Karpas-422 (cell line): ENCODE data around the gene CELF4. TPM values are rescaled to one million over a fixed set of nuclear protein-coding genes. Genes with fewer than 3 reads are reported as not detected.

ENCODE experiments used
- DNase-seq: peaks from one replicate; pipeline ENCODE4 v3.0.0-alpha.2; 2015
- H2AFZ ChIP-seq: fragments of 200-600 bp; sonication (generic); 2 replicates; pipeline ENCODE4 v1.6.1; 2014; ENCODE audit warnings: antibody characterized with exemption, low read length, mixed read lengths
- H3K27ac ChIP-seq: fragments of 200-600 bp; sonication (generic); 2 replicates; pipeline ENCODE4 v1.5.1; 2014; ENCODE audit warnings: mild to moderate bottlenecking, low read length, moderate library complexity
- H3K27me3 ChIP-seq: fragments of 200-600 bp; sonication (generic); 2 replicates; pipeline ENCODE4 v1.6.1; 2014; ENCODE audit warnings: low read length, mixed read lengths
- H3K36me3 ChIP-seq: fragments of 200-600 bp; sonication (generic); 2 replicates; pipeline ENCODE4 v1.6.1; 2014; ENCODE audit warnings: low read length, mixed read lengths; ENCODE audit not compliant: insufficient read depth
- H3K4me1 ChIP-seq: fragments of 200-600 bp; sonication (generic); 2 replicates; pipeline ENCODE4 v1.6.1; 2014; ENCODE audit warnings: mild to moderate bottlenecking, low read length, mixed read lengths
- H3K4me2 ChIP-seq: fragments of 200-600 bp; sonication (generic); 2 replicates; pipeline ENCODE4 v1.6.1; 2014; ENCODE audit warnings: low read length, low read depth, mild to moderate bottlenecking; ENCODE audit not compliant: poor library complexity, severe bottlenecking
- H3K4me3 ChIP-seq: fragments of 200-600 bp; sonication (generic); 2 replicates; pipeline ENCODE4 v1.5.1; 2014; ENCODE audit warnings: mild to moderate bottlenecking, antibody characterized with exemption, low read length, mixed read lengths
- H3K79me2 ChIP-seq: fragments of 200-600 bp; sonication (generic); 2 replicates; pipeline ENCODE4 v1.6.1; 2014; ENCODE audit warnings: mild to moderate bottlenecking, low read length, mixed read lengths
- H3K9ac ChIP-seq: fragments of 200-600 bp; sonication (generic); 2 replicates; pipeline ENCODE4 v1.6.0; 2014; ENCODE audit warnings: low read length
- H3K9me2 ChIP-seq: fragments of 200-600 bp; sonication (generic), shearing (Covaris generic); replicated peaks from 2 replicates; pipeline ENCODE4 v1.6.0; 2014; ENCODE audit warnings: mild to moderate bottlenecking, low read length, moderate library complexity; ENCODE audit not compliant: insufficient read depth
- H3K9me3 ChIP-seq: fragments of 300-700, 200-600 bp; sonication (generic); 2 replicates; pipeline ENCODE4 v1.6.1; 2014; ENCODE audit warnings: low read length, mixed read lengths
- H4K20me1 ChIP-seq: fragments of 200-600 bp; sonication (generic); 2 replicates; pipeline ENCODE4 v1.6.1; 2014; ENCODE audit warnings: mild to moderate bottlenecking, antibody characterized with exemption, low read length, low read depth; ENCODE audit not compliant: insufficient read depth
- total RNA-seq: library from RNA; depleted of rRNA; stranded (reverse); fragments of >200 nt; shearing (Covaris generic); gene quantifications from 2 replicates; pipeline ENCODE4 v1.2.3, GENCODE V29; 2014; ENCODE audit warnings: low replicate concordance

Gene CELF4
- total RNA-seq, 1 experiment from 2014 or later, result not detected

DNA sequence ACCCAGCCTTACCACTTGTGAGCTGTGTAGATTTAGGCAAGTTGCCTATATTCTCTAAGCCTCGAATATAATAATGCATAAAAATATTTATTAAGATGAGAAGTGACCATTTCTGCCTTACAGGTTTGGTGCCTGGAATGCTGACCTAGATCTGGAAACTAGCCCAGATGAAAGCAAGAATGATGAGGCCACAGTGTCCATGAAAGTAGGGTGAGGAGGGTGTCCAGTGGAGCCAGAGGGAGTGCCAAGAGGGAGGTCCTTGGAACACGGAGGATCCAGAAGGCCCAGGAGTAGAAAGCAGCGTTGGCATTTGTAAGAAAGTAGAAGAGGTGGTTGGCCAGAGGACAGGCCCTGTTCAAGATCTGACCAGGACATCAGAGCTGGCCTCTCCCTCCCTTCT, 334.3 kb downstream of the CELF4 start:
- H4K20me1 ChIP-seq, result no peaks in the 10 kb centered on the region
- H3K79me2 ChIP-seq, result no peaks in the 10 kb centered on the region
- no peaks in the 10 kb centered on the region for H3K9me3 ChIP-seq
- H3K4me1 ChIP-seq, result no peaks in the 10 kb centered on the region
- H3K9ac ChIP-seq, result no peak overlapping the region
- no peak overlapping the region for H3K27ac ChIP-seq
- no peak overlapping the region for H2AFZ ChIP-seq
- no peak overlapping the region for H3K4me2 ChIP-seq
- no peak overlapping the region for H3K4me3 ChIP-seq
- H3K27me3 ChIP-seq, result no peaks in the 10 kb centered on the region
- no peaks in the 10 kb centered on the region for H3K36me3 ChIP-seq
- H3K9me2 ChIP-seq, result no peaks in the 10 kb centered on the region
- no peak for DNase-seq

DNA sequence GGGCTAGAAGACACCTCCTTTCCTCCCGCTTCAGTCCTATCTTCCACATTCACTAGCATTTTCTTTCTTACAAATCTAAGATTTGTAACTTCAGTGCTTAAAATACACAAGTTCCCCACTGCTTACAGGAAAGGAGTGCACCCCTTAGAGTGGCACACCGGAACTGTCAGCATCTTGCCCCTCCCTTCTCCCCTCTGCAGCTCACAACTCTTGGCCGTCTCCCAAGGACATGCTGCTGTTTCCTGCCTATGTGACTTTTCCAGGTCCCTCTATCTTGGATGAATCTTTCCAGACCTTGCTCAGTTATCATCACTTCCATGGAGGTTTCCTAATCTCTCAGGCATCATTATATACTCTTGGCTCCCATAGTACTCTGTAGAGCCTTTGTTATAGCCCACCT, 334.8 kb downstream of the CELF4 start:
- Histone ChIP-seq H3K27me3 (no peaks in the 10 kb centered on the region), H3K36me3 (no peaks in the 10 kb centered on the region), H4K20me1 (no peaks in the 10 kb centered on the region)

DNA sequence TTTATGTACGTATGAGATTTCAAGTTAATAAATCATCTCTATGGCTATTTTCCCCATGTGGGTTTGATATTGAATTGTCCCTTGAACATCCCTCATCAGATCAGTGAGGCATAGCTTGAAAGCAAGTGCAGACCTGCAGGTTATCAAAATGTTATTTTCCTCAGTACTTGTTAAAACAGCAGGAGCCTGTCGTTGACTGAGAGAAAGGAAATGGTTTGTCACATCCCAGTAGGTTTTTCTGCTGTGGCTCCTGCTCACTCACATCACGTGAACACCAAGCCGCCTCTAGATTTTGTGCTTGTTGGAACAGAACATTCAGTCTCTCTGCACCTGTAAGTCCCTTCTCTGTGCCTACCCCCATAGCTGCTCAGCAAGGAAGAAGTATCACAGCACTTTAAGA, 340.3 kb downstream of the CELF4 start:
- Histone ChIP-seq H3K4me1 (no peaks in the 10 kb centered on the region), H3K9ac (no peak overlapping the region), H3K79me2 (no peaks in the 10 kb centered on the region), H3K9me3 (no peaks in the 10 kb centered on the region), H3K27me3 (no peaks in the 10 kb centered on the region), H3K4me3 (no peak overlapping the region), H3K36me3 (no peaks in the 10 kb centered on the region), H3K9me2 (no peaks in the 10 kb centered on the region), H4K20me1 (no peaks in the 10 kb centered on the region), H3K4me2 (no peak overlapping the region), H3K27ac (no peak overlapping the region), H2AFZ (no peak overlapping the region)
- no peak for DNase-seq

More for the DNA sequence above, 334.8 kb downstream of the CELF4 start:
- Histone ChIP-seq H3K4me1 (no peaks in the 10 kb centered on the region), H3K4me3 (no peak overlapping the region), H3K79me2 (no peaks in the 10 kb centered on the region), H3K9ac (no peak overlapping the region), H3K9me3 (no peaks in the 10 kb centered on the region), H3K4me2 (no peak overlapping the region), H2AFZ (no peak overlapping the region), H3K9me2 (no peaks in the 10 kb centered on the region), H3K27ac (no peak overlapping the region)
- DNase-seq, result no peak

DNA sequence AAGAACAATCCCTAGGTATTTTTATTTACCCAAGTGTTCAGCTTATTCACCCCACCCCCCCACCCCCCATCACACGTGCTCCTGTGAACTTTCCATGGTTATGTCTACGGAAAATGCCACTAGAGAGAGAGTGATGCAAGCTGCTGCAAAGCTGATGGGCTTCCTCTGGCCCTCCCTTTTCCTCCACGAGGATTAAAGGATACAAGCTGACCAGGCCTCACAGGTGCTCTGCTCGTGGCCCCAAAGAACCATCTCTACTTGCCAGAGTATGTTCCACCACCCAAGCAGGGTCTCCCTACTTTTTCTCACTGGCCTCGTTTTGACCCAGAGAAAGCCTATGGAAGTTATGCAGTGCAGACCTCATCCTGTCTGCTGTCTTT, 342.6 kb downstream of the CELF4 start:
- Histone ChIP-seq H3K4me1 (no peaks in the 10 kb centered on the region), H3K36me3 (no peaks in the 10 kb centered on the region), H3K9ac (no peak overlapping the region), H3K4me2 (no peak overlapping the region), H3K9me3 (no peaks in the 10 kb centered on the region), H2AFZ (no peak overlapping the region), H3K4me3 (no peak overlapping the region), H4K20me1 (no peaks in the 10 kb centered on the region), H3K27me3 (no peaks in the 10 kb centered on the region), H3K27ac (no peak overlapping the region), H3K9me2 (no peaks in the 10 kb centered on the region), H3K79me2 (no peaks in the 10 kb centered on the region)
- DNase-seq, result no peak

DNA sequence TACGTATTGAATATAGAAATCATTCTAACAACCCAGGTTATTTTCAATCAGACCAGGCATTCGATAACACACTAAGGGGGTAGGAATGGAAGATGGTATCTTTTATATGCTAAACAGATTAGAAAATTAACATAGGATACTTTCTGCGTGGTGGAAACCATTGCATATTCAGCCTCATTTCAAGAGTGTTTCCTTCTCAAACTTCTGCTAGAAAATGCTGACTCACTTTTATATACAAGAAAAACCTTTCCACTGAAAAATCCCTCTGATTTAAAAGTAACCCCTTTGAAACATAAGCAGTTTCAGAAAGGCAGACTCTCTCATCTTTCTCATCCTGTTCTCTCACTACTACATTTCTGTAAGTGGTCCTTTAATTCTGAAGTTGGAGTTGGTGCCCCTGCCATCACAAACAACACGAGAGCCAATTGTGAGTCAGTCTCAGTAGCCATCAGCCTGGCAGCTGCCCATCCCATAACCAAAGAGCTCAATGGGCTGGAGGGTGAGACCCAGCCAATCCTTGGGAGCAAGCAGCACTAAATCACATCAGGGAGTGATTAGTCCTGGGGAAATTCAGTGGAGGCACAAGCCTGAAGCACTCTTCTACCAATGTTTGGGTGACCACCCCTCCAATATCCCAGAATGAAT, 343.1 kb downstream of the CELF4 start:
- Histone ChIP-seq H3K79me2 (no peaks in the 10 kb centered on the region), H3K9me3 (no peaks in the 10 kb centered on the region), H4K20me1 (no peaks in the 10 kb centered on the region), H3K9ac (no peak overlapping the region), H2AFZ (no peak overlapping the region), H3K9me2 (no peaks in the 10 kb centered on the region), H3K4me1 (no peaks in the 10 kb centered on the region), H3K4me3 (no peak overlapping the region), H3K27me3 (no peaks in the 10 kb centered on the region), H3K27ac (no peak overlapping the region), H3K4me2 (no peak overlapping the region), H3K36me3 (no peaks in the 10 kb centered on the region)
- DNase-seq, result no peak

DNA sequence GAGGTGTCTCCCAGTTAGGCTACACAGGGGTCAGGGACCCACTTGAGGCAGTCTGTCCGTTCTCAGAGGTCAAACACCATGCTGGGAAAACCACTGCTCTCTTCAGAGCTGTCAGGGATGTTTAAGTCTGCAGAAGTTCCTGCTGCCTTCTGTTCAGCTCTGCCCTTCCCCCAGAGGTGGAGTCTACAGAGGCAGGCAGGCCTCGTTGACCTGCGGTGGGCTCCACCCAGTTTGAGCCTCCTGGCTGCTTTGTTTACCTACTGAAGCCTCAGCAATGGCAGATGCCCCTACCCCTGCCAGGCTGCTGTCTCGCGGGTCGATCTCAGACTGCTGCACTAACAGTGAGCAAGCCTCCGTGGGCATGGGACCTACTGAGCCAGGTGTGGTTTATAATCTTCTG, 346.3 kb downstream of the CELF4 start:
- no peaks in the 10 kb centered on the region for H4K20me1 ChIP-seq
- H2AFZ ChIP-seq, result no peak overlapping the region
- no peaks in the 10 kb centered on the region for H3K9me2 ChIP-seq
- H3K4me2 ChIP-seq, result no peak overlapping the region
- no peaks in the 10 kb centered on the region for H3K79me2 ChIP-seq
- no peaks in the 10 kb centered on the region for H3K27me3 ChIP-seq
- no peaks in the 10 kb centered on the region for H3K4me1 ChIP-seq
- H3K27ac ChIP-seq, result no peak overlapping the region
- no peak overlapping the region for H3K9ac ChIP-seq
- H3K4me3 ChIP-seq, result no peak overlapping the region
- no peaks in the 10 kb centered on the region for H3K36me3 ChIP-seq
- no peak for DNase-seq
- no peaks in the 10 kb centered on the region for H3K9me3 ChIP-seq

DNA sequence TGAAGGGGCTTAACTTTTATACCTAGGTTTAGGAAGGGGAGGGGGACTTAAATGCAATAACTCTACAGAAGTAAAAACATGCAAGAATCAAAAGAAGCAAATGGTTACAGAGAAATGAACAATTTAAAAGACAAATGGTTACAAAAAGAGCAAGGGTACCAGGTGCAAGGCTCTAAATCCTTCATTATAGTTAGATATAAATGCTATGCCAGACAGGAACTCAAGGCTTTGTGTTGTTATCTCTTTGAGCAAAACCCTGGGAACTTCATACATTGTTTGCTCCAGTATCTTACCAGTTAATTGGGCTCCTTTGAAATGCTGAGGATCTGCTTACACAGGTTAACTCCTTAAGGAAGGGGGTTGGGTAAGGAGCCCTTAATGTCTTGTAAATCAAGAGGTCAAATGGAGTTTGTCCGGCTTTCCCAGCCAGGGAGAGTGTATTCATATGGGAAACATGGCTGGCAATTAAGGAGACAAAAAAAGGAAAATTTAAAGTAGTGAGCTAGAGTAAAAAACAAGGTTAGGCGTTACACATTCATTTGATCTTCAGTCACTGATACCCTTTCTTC, 347.5 kb downstream of the CELF4 start:
- no peaks in the 10 kb centered on the region for H4K20me1 ChIP-seq
- no peaks in the 10 kb centered on the region for H3K79me2 ChIP-seq
- H3K4me3 ChIP-seq, result no peak overlapping the region
- H3K9ac ChIP-seq, result no peak overlapping the region
- no peaks in the 10 kb centered on the region for H3K36me3 ChIP-seq
- no peak overlapping the region for H3K4me2 ChIP-seq
- H3K27ac ChIP-seq, result no peak overlapping the region
- no peaks in the 10 kb centered on the region for H3K4me1 ChIP-seq
- no peaks in the 10 kb centered on the region for H3K9me2 ChIP-seq
- no peaks in the 10 kb centered on the region for H3K27me3 ChIP-seq
- no peak for DNase-seq
- H2AFZ ChIP-seq, result no peak overlapping the region
- no peaks in the 10 kb centered on the region for H3K9me3 ChIP-seq

DNA sequence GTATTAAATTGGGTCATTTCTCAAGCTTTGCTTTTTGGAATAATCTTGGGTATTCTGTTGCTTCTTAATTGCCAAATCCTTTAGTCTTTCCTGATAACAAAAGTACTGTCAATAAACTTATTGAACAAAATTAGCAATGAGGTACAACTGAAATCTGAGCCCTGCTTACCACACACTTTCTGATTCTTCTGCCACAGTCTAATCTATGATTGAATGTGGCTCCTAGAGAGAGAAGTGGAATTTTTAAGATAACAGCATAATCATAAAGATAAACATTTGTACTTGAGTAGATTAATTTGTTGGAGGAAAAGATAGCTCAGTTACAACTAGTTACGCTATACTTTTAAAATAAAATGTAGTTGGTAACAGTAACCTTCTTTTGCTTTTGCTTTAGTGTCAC, 354.8 kb downstream of the CELF4 start:
- no peaks in the 10 kb centered on the region for H3K79me2 ChIP-seq
- H3K9me3 ChIP-seq, result no peaks in the 10 kb centered on the region
- no peak overlapping the region for H2AFZ ChIP-seq
- no peak overlapping the region for H3K4me3 ChIP-seq
- no peak overlapping the region for H3K9ac ChIP-seq
- H3K36me3 ChIP-seq, result no peaks in the 10 kb centered on the region
- no peaks in the 10 kb centered on the region for H4K20me1 ChIP-seq
- H3K27me3 ChIP-seq, result no peaks in the 10 kb centered on the region
- H3K27ac ChIP-seq, result no peak overlapping the region
- H3K9me2 ChIP-seq, result no peaks in the 10 kb centered on the region
- H3K4me2 ChIP-seq, result no peak overlapping the region
- DNase-seq, result no peak
- no peaks in the 10 kb centered on the region for H3K4me1 ChIP-seq
